Hepatocyte (in vitro differentiated cells): Measurements from ENCODE around the gene CDK19. TPM values are rescaled to one million over a fixed set of nuclear protein-coding genes. Genes with fewer than 3 reads are reported as not detected.

ENCODE experiments used
- DNase-seq: peaks from one replicate; pipeline ENCODE4 v3.0.0-alpha.2; 2016; ENCODE audit warnings: low spot score
- H2AFZ ChIP-seq: fragments of 200-600 bp; sonication (generic); 2 replicates; pipeline ENCODE4 v1.6.0; 2016; ENCODE audit warnings: antibody characterized with exemption, mild to moderate bottlenecking
- H3K27ac ChIP-seq: fragments of 200-600 bp; sonication (generic); 2 replicates; pipeline ENCODE4 v1.5.1; 2016; ENCODE audit warnings: mild to moderate bottlenecking
- H3K27me3 ChIP-seq: fragments of 200-600 bp; sonication (generic); 2 replicates; pipeline ENCODE4 v1.6.1; 2016
- H3K36me3 ChIP-seq: fragments of 200-600 bp; sonication (generic); replicated peaks from 2 replicates; pipeline ENCODE4 v1.5.1; 2016; ENCODE audit warnings: low read depth; ENCODE audit not compliant: insufficient read depth
- H3K4me1 ChIP-seq: fragments of 200-600 bp; sonication (generic); 2 replicates; pipeline ENCODE4 v1.5.1; 2016; ENCODE audit warnings: mild to moderate bottlenecking, moderate library complexity; ENCODE audit not compliant: insufficient read depth
- H3K4me2 ChIP-seq: fragments of 200-600 bp; sonication (generic); 2 replicates; pipeline ENCODE4 v1.6.0; 2016
- H3K4me3 ChIP-seq: fragments of 200-600 bp; sonication (generic); 2 replicates; pipeline ENCODE4 v1.5.1; 2016; ENCODE audit warnings: mild to moderate bottlenecking
- H3K79me2 ChIP-seq: fragments of 200-600 bp; sonication (generic); 2 replicates; pipeline ENCODE4 v1.6.0; 2017; ENCODE audit warnings: mild to moderate bottlenecking
- H3K9me2 ChIP-seq: fragments of 200-600 bp; sonication (generic); replicated peaks from 2 replicates; pipeline ENCODE4 v1.6.0; 2017; ENCODE audit warnings: mild to moderate bottlenecking; ENCODE audit not compliant: insufficient read depth
- H3K9me3 ChIP-seq: fragments of 200-600 bp; sonication (generic); 2 replicates; pipeline ENCODE4 v1.5.1; 2016; ENCODE audit warnings: low read depth, mild to moderate bottlenecking
- H4K20me1 ChIP-seq: fragments of 200-600 bp; sonication (generic); 2 replicates; pipeline ENCODE4 v1.6.0; 2016; ENCODE audit warnings: mild to moderate bottlenecking; ENCODE audit not compliant: insufficient read depth, poor library complexity, severe bottlenecking
- CTCF ChIP-seq: fragments of 200-600 bp; sonication (generic); IDR thresholded peaks from 2 replicates; pipeline ENCODE4 v1.5.1; 2016; ENCODE audit warnings: antibody characterized with exemption, mild to moderate bottlenecking; ENCODE audit not compliant: poor library complexity
- EZH2 ChIP-seq: fragments of 200-600 bp; sonication (generic); IDR thresholded peaks from 2 replicates; pipeline ENCODE4 v1.6.1; 2016; ENCODE audit warnings: antibody characterized with exemption, mild to moderate bottlenecking, borderline replicate concordance
- EZH2phosphoT487 ChIP-seq: fragments of 200-600 bp; sonication (generic); IDR thresholded peaks from one replicate; pipeline ENCODE4 v1.6.1; 2018; ENCODE audit warnings: antibody characterized with exemption, mild to moderate bottlenecking, low read depth, moderate library complexity; ENCODE audit not compliant: unreplicated experiment, severe bottlenecking
- WGBS: methylation state at CpG from one replicate; pipeline ENCODE4 v1.1.6; 2016; ENCODE audit warnings: low lambda C conversion rate; ENCODE audit errors: missing lambda C conversion rate; 5-methylcytosine and 5-hydroxymethylcytosine counted together
- polyA plus RNA-seq: library from polyadenylated mRNA; unstranded; fragments of >200 nt; fragmentation: Nextera tagmentation; extraction: Ambion mirVana; gene quantifications from 2 replicates; pipeline ENCODE4 v1.2.1, GENCODE V29; 2016
- total RNA-seq: library from RNA; depleted of rRNA; stranded (reverse); fragments of >200 nt; gene quantifications from 2 replicates; pipeline ENCODE4 v1.2.3, GENCODE V29; 2014

The CDK19 gene
- total and polyA plus RNA-seq, 2 experiments from 2014 or later = 7.3 to 18.6 TPM

DNA sequence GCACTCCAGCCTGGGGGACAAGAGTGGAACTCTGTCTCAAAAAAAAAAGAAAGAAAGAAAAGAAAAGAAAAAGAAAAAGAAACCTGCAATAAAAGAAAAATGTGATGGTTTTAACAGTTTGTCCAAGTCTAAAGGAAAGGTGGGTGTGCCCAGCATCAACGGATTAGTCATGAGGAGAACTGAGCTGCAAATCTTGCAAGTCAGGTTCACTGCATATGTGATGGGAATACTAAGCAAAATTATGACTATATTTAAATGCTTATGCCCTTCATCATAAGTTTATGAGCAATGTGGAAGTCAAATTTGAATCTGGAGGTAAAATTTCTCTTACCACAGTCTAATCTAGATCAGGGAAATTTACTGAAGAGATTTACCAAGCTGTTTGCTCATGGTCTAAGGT lies 13.1 kb upstream of the CDK19 start:
- TF ChIP-seq EZH2 (no peak), EZH2phosphoT487 (no peak)
- Histone ChIP-seq H3K27me3 (no peaks in the 10 kb centered on the region), H3K9me3 (no peaks in the 10 kb centered on the region), H3K79me2 (no peaks in the 10 kb centered on the region), H3K4me2 (no peak overlapping the region), H4K20me1 (no peaks in the 10 kb centered on the region), H3K9me2 (no peaks in the 10 kb centered on the region), H3K27ac (no peak overlapping the region), H3K36me3 (no peaks in the 10 kb centered on the region), H3K4me3 (no peak overlapping the region), H3K4me1 (no peaks in the 10 kb centered on the region), H2AFZ (no peak overlapping the region)
- 64% methylated on average over 1 of the region's 1 CpG for WGBS
- DNase-seq = no peak

DNA sequence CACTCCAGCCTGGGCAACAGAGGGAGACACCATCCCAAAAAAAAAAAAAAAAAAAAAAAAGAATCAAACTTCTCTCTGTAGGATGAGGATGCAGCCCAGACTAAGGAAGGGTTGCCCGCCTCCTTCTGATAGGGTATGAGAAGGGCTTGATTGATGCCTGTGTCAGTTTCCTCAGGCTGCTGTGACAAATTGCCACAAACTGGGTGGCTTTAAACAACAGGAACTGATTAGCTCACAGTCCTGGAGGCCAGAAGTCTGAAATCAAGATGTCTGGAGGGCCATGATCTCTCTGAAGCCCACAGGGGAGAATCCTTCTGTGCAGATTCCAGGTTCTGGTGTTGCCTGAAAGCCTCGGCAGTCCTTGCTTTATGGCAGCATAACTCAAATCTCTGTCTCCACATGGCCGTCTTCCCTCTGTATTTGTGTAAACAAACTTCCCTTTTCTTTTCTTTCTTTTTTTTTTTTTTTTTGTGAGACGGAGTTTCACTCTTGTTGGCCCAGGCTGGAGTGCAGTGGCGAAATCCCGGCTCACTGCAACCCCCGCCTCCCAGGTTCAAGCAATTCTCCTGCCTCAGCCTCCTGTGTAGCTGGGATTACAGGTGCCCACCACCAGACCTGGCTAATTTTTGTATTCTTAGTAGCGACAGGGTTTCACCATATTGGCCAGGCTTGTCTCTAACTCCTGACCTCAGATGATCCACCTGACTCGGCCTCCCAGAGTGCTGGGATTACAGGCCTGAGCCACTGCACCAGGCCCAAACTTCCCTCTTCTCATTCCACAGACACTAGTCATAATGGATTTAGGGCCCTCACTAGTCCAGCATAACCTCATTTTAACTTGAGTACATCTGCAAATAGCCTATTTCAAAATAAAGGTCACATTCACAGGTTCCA lies 11.2 kb upstream of the CDK19 start:
- H3K27ac ChIP-seq = peak overlapping the region; percentile 23
- DNase-seq = peak; percentile 7
- H3K9me2 ChIP-seq = no peaks in the 10 kb centered on the region
- H3K4me3 ChIP-seq = no peak overlapping the region
- no peaks in the 10 kb centered on the region for H3K27me3 ChIP-seq
- no peaks in the 10 kb centered on the region for H3K4me1 ChIP-seq
- H2AFZ ChIP-seq = peak overlapping the region; percentile 31
- no peak overlapping the region for H3K4me2 ChIP-seq
- TF ChIP-seq CTCF = no peak
- TF ChIP-seq EZH2phosphoT487 = no peak
- no peak for TF ChIP-seq EZH2
- H4K20me1 ChIP-seq = no peaks in the 10 kb centered on the region
- no peaks in the 10 kb centered on the region for H3K9me3 ChIP-seq
- no peaks in the 10 kb centered on the region for H3K79me2 ChIP-seq
- H3K36me3 ChIP-seq = no peaks in the 10 kb centered on the region
- 58% methylated on average over 9 of the region's 9 CpGs for WGBS

DNA sequence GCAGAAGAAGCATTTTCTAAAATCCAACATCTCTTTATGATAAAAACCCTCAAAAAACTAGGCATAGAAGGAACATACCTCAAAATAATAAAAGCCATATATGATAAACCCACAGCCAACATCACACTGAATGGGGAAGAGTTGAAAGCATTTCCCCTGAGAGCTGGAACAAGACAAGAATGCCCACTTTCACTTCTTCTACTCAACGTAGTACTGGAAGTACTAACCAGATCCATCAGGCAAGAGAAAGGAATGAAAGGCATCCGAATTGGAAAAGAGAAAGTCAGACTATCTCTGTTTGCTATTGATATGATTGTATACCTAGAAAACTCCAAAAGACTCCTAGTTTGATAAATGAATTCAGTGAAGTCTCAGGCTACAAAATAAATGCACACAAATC lies 7.9 kb upstream of the CDK19 start:
- Histone ChIP-seq H3K27ac (no peak overlapping the region), H3K79me2 (no peaks in the 10 kb centered on the region), H3K9me2 (no peaks in the 10 kb centered on the region), H3K4me3 (no peak overlapping the region), H2AFZ (no peak overlapping the region), H4K20me1 (no peaks in the 10 kb centered on the region), H3K4me2 (no peak overlapping the region), H3K9me3 (no peaks in the 10 kb centered on the region), H3K4me1 (no peaks in the 10 kb centered on the region), H3K27me3 (no peaks in the 10 kb centered on the region), H3K36me3 (no peaks in the 10 kb centered on the region)
- DNase-seq = no peak
- TF ChIP-seq EZH2phosphoT487 (no peak), CTCF (no peak), EZH2 (no peak)
- WGBS = 24% methylated on average over 2 of the region's 2 CpGs

DNA sequence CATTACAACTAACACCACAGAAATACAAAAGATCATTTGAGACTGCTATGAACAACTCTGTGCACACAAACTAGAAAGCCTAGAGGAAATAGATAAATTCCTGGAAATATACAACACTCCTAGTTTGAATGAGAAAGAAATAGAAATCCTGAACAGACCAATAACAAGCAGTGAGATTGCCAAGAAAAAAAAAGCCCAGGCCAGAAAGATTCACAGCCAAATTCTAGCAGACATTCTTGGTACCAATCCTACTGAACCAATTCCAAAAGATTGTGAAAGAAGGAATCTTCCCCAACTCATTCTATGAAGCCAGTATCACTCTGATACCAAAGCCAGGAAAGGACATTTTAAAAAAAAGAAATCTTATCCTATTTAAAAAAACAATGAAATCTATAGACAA lies 7.0 kb upstream of the CDK19 start:
- H3K9me2 ChIP-seq = no peaks in the 10 kb centered on the region
- no peak overlapping the region for H3K4me3 ChIP-seq
- H3K4me1 ChIP-seq = no peaks in the 10 kb centered on the region
- H3K4me2 ChIP-seq = no peak overlapping the region
- no peak overlapping the region for H2AFZ ChIP-seq
- no peaks in the 10 kb centered on the region for H3K36me3 ChIP-seq
- no peaks in the 10 kb centered on the region for H3K79me2 ChIP-seq
- no peaks in the 10 kb centered on the region for H3K27me3 ChIP-seq
- no peaks in the 10 kb centered on the region for H4K20me1 ChIP-seq
- no peak overlapping the region for H3K27ac ChIP-seq
- TF ChIP-seq EZH2phosphoT487 = no peak
- TF ChIP-seq EZH2 = no peak
- TF ChIP-seq CTCF = no peak
- H3K9me3 ChIP-seq = no peaks in the 10 kb centered on the region
- DNase-seq = no peak
